HCT116 (cell line): Measurements from ENCODE around the gene ARFGAP1. TPM values are rescaled to one million over a fixed set of nuclear protein-coding genes. Genes with fewer than 3 reads are reported as not detected.

Experiments used
- ATAC-seq: fragments of 200-7000 bp; cut with Tn5 transposase; 2 replicates; pipeline ENCODE4 v1.9.1; 2020; ENCODE audit warnings: mild to moderate bottlenecking, moderate library complexity
- BruUV-seq: library from RNA; stranded (reverse); fragments of 400-500 nt; replicated peaks from 2 replicates; lab custom pipeline; 2021; lab: Mats Ljungman, UMichigan
- CTCF ChIA-PET: fragments of 300-600 bp; sonication (Branson Sonifier 250); formaldehyde crosslinking; loops from one replicate; lab custom pipeline; 2021; ENCODE audit warnings: antibody characterized with exemption; lab: Charles Lee
- POLR2A ChIA-PET: fragments of 300-600, 350-600 bp; sonication (Branson Sonifier 250); formaldehyde crosslinking; loops from one replicate; lab custom pipeline; 2021; ENCODE audit warnings: antibody characterized with exemption; lab: Charles Lee
- RAD21 ChIA-PET, 2 experiments: fragments of 300-600 bp; sonication (Branson Sonifier 250); formaldehyde crosslinking; loops; one replicate each; lab custom pipeline; 2023; ENCODE audit warnings: low total read pairs in 2 of 2; ENCODE audit not compliant: uncharacterized antibody in 2 of 2, unreplicated experiment in 2 of 2, low non-redundant PET in 1 of 2; lab: Charles Lee
- DNase-seq: peaks from one replicate; pipeline ENCODE4 v3.0.0-alpha.2; 2010; ENCODE audit warnings: low read depth, low spot score
- H2AFZ ChIP-seq: fragments of 200-600 bp; shearing (Covaris generic), sonication (generic); 2 replicates; pipeline ENCODE4 v1.6.1; 2017; ENCODE audit warnings: low read depth, mixed run types, mixed read lengths, antibody characterized with exemption, low read length; ENCODE audit not compliant: poor library complexity, severe bottlenecking
- H3K27ac ChIP-seq: 2 replicates; pipeline ENCODE4 v1.5.1; 2012; ENCODE audit warnings: low read depth, low read length
- H3K27me3 ChIP-seq: fragments of 200-600 bp; sonication (generic); 2 replicates; pipeline ENCODE4 v1.6.1; 2016; ENCODE audit warnings: mixed run types, low read length, mixed read lengths; ENCODE audit not compliant: insufficient read depth
- H3K36me3 ChIP-seq, 2 experiments: fragments of 200-500 bp in 1 of 2; fragments of 200-600 bp in 1 of 2; sonication (Bioruptor generic) in 1 of 2; sonication (generic) in 1 of 2; 2 replicates each; pipeline versions ENCODE4 v1.5.1 to v1.6.1; 2014 to 2016; ENCODE audit warnings: low read length in 2 of 2, inconsistent platforms in 1 of 2, mixed read lengths in 1 of 2, mixed run types in 1 of 2; ENCODE audit not compliant: insufficient read depth in 2 of 2, control insufficient read depth in 1 of 2
- H3K4me1 ChIP-seq, 2 experiments: fragments of 200-600 bp in 1 of 2; sonication (generic) in 1 of 2; 2 replicates each; pipeline versions ENCODE4 v1.5.1 to v1.6.1; 2012 to 2017; ENCODE audit warnings: low read length in 2 of 2, inconsistent platforms in 1 of 2, mild to moderate bottlenecking in 1 of 2, mixed read lengths in 1 of 2, mixed run types in 1 of 2, moderate library complexity in 1 of 2; ENCODE audit not compliant: insufficient read depth in 2 of 2, control insufficient read depth in 1 of 2
- H3K4me2 ChIP-seq: fragments of 200-600 bp; sonication (generic); 2 replicates; pipeline ENCODE4 v1.6.1; 2017; ENCODE audit warnings: mixed run types, low read length, mixed read lengths
- H3K4me3 ChIP-seq, 2 experiments: fragments of 200-600 bp in 1 of 2; sonication (generic) in 1 of 2; replicated peaks in 1 of 2; 2 replicates each; pipeline ENCODE4 v1.5.1; 2011 to 2016; ENCODE audit warnings: low read length in 2 of 2, control low read depth in 1 of 2, low read depth in 1 of 2, mild to moderate bottlenecking in 1 of 2, mixed read lengths in 1 of 2, mixed run types in 1 of 2
- H3K79me2 ChIP-seq: fragments of 200-600 bp; sonication (generic); 2 replicates; pipeline ENCODE4 v1.6.1; 2017; ENCODE audit warnings: mild to moderate bottlenecking, mixed run types, low read length, moderate library complexity, mixed read lengths; ENCODE audit not compliant: insufficient read depth
- H3K9ac ChIP-seq: fragments of 200-600 bp; sonication (generic); 2 replicates; pipeline ENCODE4 v1.6.1; 2016; ENCODE audit warnings: low read length, mixed read lengths
- H3K9me2 ChIP-seq: fragments of 200-600 bp; sonication (generic), shearing (Covaris generic); 2 replicates; pipeline ENCODE4 v1.6.1; 2017; ENCODE audit warnings: mixed run types, mild to moderate bottlenecking, moderate library complexity; ENCODE audit not compliant: insufficient read depth
- H3K9me3 ChIP-seq, 2 experiments: fragments of 200-500 bp in 1 of 2; fragments of 200-600 bp in 1 of 2; sonication (Bioruptor generic) in 1 of 2; sonication (generic) in 1 of 2; 2 replicates each; pipeline ENCODE4 v1.6.1; 2014 to 2017; ENCODE audit warnings: low read length in 2 of 2, mixed read lengths in 2 of 2, inconsistent platforms in 1 of 2, low read depth in 1 of 2, mild to moderate bottlenecking in 1 of 2, mixed run types in 1 of 2, moderate library complexity in 1 of 2; ENCODE audit not compliant: control insufficient read depth in 1 of 2, insufficient read depth in 1 of 2
- H4K20me1 ChIP-seq: fragments of 200-600 bp; sonication (generic), shearing (Covaris generic); 2 replicates; pipeline ENCODE4 v1.6.1; 2017; ENCODE audit warnings: mixed run types, mild to moderate bottlenecking, moderate library complexity; ENCODE audit not compliant: insufficient read depth
- CEBPB ChIP-seq: IDR thresholded peaks from 2 replicates; pipeline ENCODE4 v1.6.1; 2012; ENCODE audit warnings: low read depth
- EGR1 ChIP-seq: IDR thresholded peaks from 2 replicates; pipeline ENCODE4 v1.6.1; 2012; ENCODE audit warnings: low read depth
- ELF1 ChIP-seq: IDR thresholded peaks from 2 replicates; pipeline ENCODE4 v1.6.1; 2012; ENCODE audit warnings: low read depth, borderline replicate concordance
- EZH2 ChIP-seq: fragments of 200-600 bp; sonication (generic); IDR thresholded peaks from 2 replicates; pipeline ENCODE4 v1.6.1; 2017; ENCODE audit warnings: antibody characterized with exemption, mixed run types
- JUND ChIP-seq: IDR thresholded peaks from 2 replicates; pipeline ENCODE4 v1.6.1; 2012
- POLR2A ChIP-seq: IDR thresholded peaks from 2 replicates; pipeline ENCODE4 v1.7.0; 2011; ENCODE audit warnings: borderline replicate concordance; ENCODE audit not compliant: insufficient read depth, insufficient read length; ENCODE audit errors: extremely low read depth
- POLR2AphosphoS5 ChIP-seq: IDR thresholded peaks from 2 replicates; pipeline ENCODE4 v1.6.1; 2011; ENCODE audit warnings: mild to moderate bottlenecking, low read depth, low read length, moderate library complexity
- RAD21 ChIP-seq: IDR thresholded peaks from 2 replicates; pipeline ENCODE4 v1.6.1; 2012; ENCODE audit warnings: low read depth, mild to moderate bottlenecking
- SIN3A ChIP-seq: IDR thresholded peaks from 2 replicates; pipeline ENCODE4 v1.6.1; 2012; ENCODE audit warnings: low read depth
- SP1 ChIP-seq: IDR thresholded peaks from 2 replicates; pipeline ENCODE4 v1.6.1; 2012; ENCODE audit warnings: low read depth
- SRF ChIP-seq: IDR thresholded peaks from 2 replicates; pipeline ENCODE4 v1.6.1; 2012; ENCODE audit warnings: low read depth
- TCF7L2 ChIP-seq: IDR thresholded peaks from 2 replicates; pipeline ENCODE4 v1.7.0; 2011; ENCODE audit warnings: borderline replicate concordance, inconsistent platforms; ENCODE audit not compliant: insufficient read depth, insufficient read length; ENCODE audit errors: extremely low read depth
- YY1 ChIP-seq: IDR thresholded peaks from 2 replicates; pipeline ENCODE4 v1.6.1; 2011; ENCODE audit warnings: low read length, low read depth, moderate library complexity, mild to moderate bottlenecking; ENCODE audit not compliant: insufficient replicate concordance; ENCODE audit errors: extremely low read depth
- ZFX ChIP-seq: fragments of 450-650 bp; IDR thresholded peaks from 2 replicates; pipeline ENCODE4 v1.6.1; 2017
- intact Hi-C: fragments of 100-400 bp; cut with micrococcal nuclease; formaldehyde crosslinking; loops from 2 replicates; pipeline ENCODE4 v1.10.0; 2022
- total RNA-seq: library from RNA; stranded (reverse); gene quantifications from one replicate; pipeline ENCODE4 v1.2.1, GENCODE V29; 2021; ENCODE audit not compliant: unreplicated experiment
- TF ChIP-seq, protein P1 (sequence below), 3 experiments: fragments of 200-600 bp in 1 of 3; sonication (generic) in 1 of 3; IDR thresholded peaks in 2 of 3; conservative IDR thresholded peaks in 1 of 3; 2 replicates each; pipeline ENCODE4 v1.5.1; 2012 to 2017; ENCODE audit warnings: low read depth in 2 of 3, low read length in 2 of 3, antibody characterized with exemption in 1 of 3, borderline replicate concordance in 1 of 3, control low read depth in 1 of 3, mild to moderate bottlenecking in 1 of 3, mixed read lengths in 1 of 3, mixed run types in 1 of 3, moderate library complexity in 1 of 3; ENCODE audit not compliant: insufficient read depth in 1 of 3
- TF ChIP-seq, protein P2 (sequence below): IDR thresholded peaks from 2 replicates; pipeline ENCODE4 v1.6.1; 2012; ENCODE audit warnings: low read depth
- TF ChIP-seq, protein P3 (sequence below): IDR thresholded peaks from 2 replicates; pipeline ENCODE4 v1.6.1; 2011; ENCODE audit warnings: mild to moderate bottlenecking, low read length, moderate library complexity; ENCODE audit not compliant: insufficient replicate concordance; ENCODE audit errors: extremely low read depth
- TF ChIP-seq, protein P4 (sequence below): IDR thresholded peaks from 2 replicates; pipeline ENCODE4 v1.6.1; 2012
- TF ChIP-seq, protein P5 (sequence below): IDR thresholded peaks from 2 replicates; pipeline ENCODE4 v1.6.1; 2012

Gene ARFGAP1
- total RNA-seq, 1 experiment from 2014 or later, result 94.4 TPM

DNA sequence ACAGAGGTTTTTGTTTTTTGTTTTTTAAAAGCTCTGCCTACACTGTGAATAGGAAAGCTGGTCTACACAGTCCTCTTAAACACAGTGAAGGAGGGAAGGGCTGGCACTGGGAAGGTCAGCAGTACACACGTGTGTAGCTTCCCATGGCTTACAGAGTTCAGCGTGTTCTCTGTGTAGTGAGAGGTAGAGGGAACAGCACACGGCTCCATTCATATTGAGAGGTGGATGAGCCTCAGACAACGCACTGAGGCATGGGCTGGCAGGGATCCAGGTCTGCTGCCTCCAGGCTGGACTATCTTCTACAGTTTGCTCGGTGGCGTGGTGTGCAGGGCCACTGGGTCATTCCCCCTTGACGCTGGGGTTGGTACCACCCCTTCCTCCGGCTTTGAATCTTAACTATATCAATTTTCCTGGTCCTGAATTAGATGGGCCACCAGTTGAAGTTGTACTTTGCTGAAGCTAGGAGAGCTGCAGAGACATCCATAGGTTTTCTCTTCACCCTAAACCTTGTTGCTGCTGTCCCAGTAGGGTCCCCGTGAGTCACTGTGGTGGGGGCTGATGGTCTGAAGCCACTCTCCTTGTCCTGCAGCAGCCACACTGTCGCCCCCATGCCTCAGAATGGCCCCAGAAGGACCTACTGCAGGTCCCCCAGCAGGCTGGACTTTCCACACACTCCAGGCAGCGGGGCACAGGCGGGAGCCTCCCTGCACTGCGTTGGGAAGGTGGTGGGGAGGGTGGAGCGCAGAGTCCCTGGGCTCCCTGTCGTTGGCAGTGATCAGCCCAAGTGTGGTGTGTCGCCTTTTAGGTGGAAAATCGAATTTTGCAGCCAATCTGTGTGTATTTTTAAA lies 2.0 kb downstream of the ARFGAP1 start:
- Histone ChIP-seq H3K36me3 (peaks cover 25 to 30% of the 10 kb centered on the region in 2 experiments), H2AFZ (no peak overlapping the region), H3K9me2 (no peaks in the 10 kb centered on the region), H3K79me2 (peaks cover 51% of the 10 kb centered on the region), H4K20me1 (no peaks in the 10 kb centered on the region), H3K9ac (peak overlapping the region; percentile 96), H3K9me3 (no peaks in the 10 kb centered on the region), H3K4me3 (peak overlapping the region; percentile 98 to 99), H3K4me1 (peaks cover 10 to 21% of the 10 kb centered on the region in 2 experiments), H3K27ac (no peak overlapping the region), H3K4me2 (peak overlapping the region; percentile 99), H3K27me3 (no peaks in the 10 kb centered on the region)
- RAD21 ChIA-PET, result no interaction called here
- CTCF ChIA-PET, result no interaction called here
- DNase-seq (no peak), ATAC-seq (no peak)
- POLR2A ChIA-PET, result interaction anchor here (1.0 kb wide), 1 partner anchor 302 kb away, joined by 3 read pairs; no protein-coding TSS in a partner anchor
- intact Hi-C loops, result loop anchor here (5.0 kb wide), 1 partner anchor 42 kb away; no protein-coding TSS in a partner anchor
- no TSS peak for BruUV-seq
- TF ChIP-seq ELF1, result no peak
- TF ChIP-seq CEBPB, result no peak
- TF ChIP-seq, protein P1, sequence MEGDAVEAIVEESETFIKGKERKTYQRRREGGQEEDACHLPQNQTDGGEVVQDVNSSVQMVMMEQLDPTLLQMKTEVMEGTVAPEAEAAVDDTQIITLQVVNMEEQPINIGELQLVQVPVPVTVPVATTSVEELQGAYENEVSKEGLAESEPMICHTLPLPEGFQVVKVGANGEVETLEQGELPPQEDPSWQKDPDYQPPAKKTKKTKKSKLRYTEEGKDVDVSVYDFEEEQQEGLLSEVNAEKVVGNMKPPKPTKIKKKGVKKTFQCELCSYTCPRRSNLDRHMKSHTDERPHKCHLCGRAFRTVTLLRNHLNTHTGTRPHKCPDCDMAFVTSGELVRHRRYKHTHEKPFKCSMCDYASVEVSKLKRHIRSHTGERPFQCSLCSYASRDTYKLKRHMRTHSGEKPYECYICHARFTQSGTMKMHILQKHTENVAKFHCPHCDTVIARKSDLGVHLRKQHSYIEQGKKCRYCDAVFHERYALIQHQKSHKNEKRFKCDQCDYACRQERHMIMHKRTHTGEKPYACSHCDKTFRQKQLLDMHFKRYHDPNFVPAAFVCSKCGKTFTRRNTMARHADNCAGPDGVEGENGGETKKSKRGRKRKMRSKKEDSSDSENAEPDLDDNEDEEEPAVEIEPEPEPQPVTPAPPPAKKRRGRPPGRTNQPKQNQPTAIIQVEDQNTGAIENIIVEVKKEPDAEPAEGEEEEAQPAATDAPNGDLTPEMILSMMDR (IDR thresholded peaks at IDR 0.05 in 2 of 3, conservative IDR thresholded peaks at IDR 0.05 in 1 of 3; ENCODE audit: borderline replicate concordance in 1 of 3, insufficient read depth in 1 of 3, low read depth in 2 of 3, low read length in 2 of 3), result no peak
- TF ChIP-seq YY1, result no peak
- TF ChIP-seq EGR1, result no peak
- no peak for TF ChIP-seq SP1
- no peak for TF ChIP-seq SIN3A
- TF ChIP-seq ZFX, result no peak
- TF ChIP-seq, protein P2, sequence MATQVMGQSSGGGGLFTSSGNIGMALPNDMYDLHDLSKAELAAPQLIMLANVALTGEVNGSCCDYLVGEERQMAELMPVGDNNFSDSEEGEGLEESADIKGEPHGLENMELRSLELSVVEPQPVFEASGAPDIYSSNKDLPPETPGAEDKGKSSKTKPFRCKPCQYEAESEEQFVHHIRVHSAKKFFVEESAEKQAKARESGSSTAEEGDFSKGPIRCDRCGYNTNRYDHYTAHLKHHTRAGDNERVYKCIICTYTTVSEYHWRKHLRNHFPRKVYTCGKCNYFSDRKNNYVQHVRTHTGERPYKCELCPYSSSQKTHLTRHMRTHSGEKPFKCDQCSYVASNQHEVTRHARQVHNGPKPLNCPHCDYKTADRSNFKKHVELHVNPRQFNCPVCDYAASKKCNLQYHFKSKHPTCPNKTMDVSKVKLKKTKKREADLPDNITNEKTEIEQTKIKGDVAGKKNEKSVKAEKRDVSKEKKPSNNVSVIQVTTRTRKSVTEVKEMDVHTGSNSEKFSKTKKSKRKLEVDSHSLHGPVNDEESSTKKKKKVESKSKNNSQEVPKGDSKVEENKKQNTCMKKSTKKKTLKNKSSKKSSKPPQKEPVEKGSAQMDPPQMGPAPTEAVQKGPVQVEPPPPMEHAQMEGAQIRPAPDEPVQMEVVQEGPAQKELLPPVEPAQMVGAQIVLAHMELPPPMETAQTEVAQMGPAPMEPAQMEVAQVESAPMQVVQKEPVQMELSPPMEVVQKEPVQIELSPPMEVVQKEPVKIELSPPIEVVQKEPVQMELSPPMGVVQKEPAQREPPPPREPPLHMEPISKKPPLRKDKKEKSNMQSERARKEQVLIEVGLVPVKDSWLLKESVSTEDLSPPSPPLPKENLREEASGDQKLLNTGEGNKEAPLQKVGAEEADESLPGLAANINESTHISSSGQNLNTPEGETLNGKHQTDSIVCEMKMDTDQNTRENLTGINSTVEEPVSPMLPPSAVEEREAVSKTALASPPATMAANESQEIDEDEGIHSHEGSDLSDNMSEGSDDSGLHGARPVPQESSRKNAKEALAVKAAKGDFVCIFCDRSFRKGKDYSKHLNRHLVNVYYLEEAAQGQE, result no peak
- TF ChIP-seq, protein P3, sequence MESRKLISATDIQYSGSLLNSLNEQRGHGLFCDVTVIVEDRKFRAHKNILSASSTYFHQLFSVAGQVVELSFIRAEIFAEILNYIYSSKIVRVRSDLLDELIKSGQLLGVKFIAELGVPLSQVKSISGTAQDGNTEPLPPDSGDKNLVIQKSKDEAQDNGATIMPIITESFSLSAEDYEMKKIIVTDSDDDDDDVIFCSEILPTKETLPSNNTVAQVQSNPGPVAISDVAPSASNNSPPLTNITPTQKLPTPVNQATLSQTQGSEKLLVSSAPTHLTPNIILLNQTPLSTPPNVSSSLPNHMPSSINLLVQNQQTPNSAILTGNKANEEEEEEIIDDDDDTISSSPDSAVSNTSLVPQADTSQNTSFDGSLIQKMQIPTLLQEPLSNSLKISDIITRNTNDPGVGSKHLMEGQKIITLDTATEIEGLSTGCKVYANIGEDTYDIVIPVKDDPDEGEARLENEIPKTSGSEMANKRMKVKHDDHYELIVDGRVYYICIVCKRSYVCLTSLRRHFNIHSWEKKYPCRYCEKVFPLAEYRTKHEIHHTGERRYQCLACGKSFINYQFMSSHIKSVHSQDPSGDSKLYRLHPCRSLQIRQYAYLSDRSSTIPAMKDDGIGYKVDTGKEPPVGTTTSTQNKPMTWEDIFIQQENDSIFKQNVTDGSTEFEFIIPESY, result no peak
- TF ChIP-seq POLR2A, result no peak
- TF ChIP-seq, protein P4, sequence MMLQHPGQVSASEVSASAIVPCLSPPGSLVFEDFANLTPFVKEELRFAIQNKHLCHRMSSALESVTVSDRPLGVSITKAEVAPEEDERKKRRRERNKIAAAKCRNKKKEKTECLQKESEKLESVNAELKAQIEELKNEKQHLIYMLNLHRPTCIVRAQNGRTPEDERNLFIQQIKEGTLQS, result no peak
- no peak for TF ChIP-seq TCF7L2
- no peak for TF ChIP-seq RAD21
- TF ChIP-seq POLR2AphosphoS5, result no peak
- TF ChIP-seq, protein P5, sequence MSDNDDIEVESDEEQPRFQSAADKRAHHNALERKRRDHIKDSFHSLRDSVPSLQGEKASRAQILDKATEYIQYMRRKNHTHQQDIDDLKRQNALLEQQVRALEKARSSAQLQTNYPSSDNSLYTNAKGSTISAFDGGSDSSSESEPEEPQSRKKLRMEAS, result no peak
- no peak for TF ChIP-seq JUND
- no peak for TF ChIP-seq SRF
- no peak for TF ChIP-seq EZH2
